HG02970 (cell line): ENCODE results near the gene ZNF747.
"Not testable (repeated sequence)": the region's sequence is repeated elsewhere in the genome, so short reads cannot be mapped to it uniquely, and the experiment has no call there.

Experiments
- ATAC-seq: cut with Tn5 transposase; IDR thresholded peaks from one replicate; pipeline ENCODE4 v1.9.1; 2021; ENCODE audit warnings: mild to moderate bottlenecking, moderate library complexity, moderate number of reproducible peaks; ENCODE audit not compliant: unreplicated experiment, low FRiP score

The ZNF747 gene

GRCh38 chr16:30535106-30535776 is 583 bp upstream of the ZNF747 start:
- ATAC-seq = no peak

- ATAC-seq = no peak
Observed at GRCh38 chr16:30533748-30534367, 800 bp downstream of the ZNF747 start.

GRCh38 chr16:30533146-30533522 is 1.5 kb downstream of the ZNF747 start:
- no peak for ATAC-seq

DNA sequence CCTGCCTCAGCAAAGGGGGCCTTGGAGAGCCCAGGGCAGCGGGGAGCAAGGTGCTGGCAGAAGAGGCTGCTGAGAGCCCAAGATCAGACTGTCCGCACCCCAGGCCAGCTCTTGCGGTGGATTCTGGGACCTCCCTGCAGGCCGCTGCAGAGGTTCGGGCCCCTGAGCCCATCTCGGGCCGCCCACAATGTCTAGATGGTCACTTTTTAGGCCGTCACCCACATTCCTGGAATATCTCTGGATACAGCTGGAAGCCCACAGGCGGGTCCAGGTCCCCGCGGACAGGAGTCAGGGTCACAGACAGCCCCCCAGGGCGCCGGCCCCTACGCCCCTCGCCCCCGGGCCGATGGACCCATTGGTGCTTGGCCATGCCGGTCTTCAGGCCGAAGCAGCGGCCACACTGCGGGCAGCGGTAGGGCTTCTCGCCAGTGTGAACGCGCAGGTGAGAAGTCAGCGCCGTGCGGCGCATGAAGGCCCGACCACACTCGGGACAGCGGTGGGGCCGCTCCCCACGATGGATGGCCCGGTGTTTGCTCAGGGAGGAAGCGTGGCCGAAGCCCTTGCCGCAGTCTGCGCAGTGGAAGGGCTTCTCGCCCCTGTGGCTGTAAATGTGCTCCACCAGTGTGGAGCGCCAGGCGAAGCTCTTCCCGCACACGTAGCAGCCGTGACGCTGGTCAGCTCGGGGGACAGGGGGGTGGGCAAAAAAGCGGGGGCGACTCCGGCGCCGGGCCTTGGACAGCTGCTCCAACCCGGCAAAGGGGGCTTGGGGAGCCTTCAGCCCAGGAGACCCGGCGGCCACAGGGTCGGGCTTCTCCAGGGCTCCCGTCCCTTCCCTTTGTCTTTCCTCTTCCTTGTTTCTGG is 2.1 kb downstream of the ZNF747 start:
- ATAC-seq = no peak

- no peak for ATAC-seq
Observed at GRCh38 chr16:30530163-30531037, 4.3 kb downstream of the ZNF747 start.

- no peak for ATAC-seq
Observed at GRCh38 chr16:30528799-30529457, 5.7 kb downstream of the ZNF747 start.

DNA sequence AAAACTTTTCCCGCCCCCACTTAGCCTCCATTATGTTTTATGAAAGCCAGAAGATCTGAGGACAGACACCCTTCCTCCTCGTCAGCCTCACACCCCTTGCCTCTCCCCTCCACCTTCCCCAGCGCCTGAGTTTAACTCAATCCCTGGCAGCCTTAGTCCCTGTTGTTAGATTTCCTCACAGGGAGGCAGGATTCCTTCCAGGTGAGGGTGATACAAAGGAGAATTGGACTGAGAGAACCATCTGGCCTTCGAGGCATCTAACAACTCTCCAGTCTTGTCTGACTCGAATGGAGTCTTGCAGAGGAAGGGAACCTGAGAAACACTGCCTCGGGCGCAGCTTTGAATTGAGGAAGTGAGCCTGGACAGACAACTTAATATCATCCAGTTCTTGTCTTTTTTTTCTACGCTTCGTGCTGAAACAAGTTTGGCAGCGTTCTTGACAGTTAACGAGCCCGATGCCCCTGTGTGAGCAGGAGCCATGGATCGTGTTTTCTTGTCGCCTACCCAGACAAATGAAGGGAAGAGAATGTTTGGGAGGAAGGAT is 7.0 kb downstream of the ZNF747 start:
- no peak for ATAC-seq

DNA sequence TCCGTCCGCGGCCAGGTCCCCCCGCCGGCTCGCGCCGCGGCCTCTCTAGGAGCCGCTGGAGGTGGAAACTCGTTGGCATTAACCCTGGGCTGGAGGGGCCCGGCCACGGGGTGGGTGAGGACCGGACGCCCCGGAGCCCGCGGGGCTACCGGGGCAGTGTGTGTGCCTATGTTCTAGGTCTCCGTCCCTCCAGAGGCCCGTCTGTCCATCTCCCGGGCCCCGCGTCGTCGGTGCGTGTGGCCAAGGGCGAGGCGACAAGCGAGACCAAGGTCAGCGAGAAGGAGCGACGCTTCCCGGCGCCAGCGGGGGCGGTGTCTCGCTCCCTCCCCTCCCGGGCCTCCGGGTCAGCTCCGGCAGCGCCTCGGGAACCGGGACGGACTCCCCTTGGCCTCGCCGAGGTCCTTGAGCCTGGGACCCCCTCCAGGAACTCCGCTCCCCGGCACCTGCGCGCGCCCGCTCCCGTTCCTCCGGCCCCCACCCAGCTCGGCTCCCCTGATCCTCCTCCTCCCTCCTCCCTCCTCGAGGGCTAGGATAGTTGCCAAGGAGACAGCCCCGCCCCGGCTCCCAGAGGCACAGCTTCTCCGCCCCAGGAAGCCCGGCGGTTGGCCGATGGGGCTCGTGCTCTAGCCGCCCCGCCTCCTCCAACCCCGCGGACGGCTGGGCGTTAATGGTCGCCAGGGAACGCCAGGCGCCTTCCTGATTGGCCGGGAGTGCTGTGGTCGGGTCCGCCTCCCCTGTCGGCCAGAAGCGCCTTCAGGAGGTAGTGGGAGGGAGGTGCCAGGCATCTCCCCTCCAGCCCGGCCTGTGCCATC is 7.6 kb downstream of the ZNF747 start:
- peak; percentile 69 for ATAC-seq

- ATAC-seq = peak; percentile 26
Observed at GRCh38 chr16:30526137-30526822, 8.4 kb downstream of the ZNF747 start, which contains the start of gene ZNF768. Gene ZNF768 (minus strand): TSS chr16:30526566. CDS start chr16:30526413, 153 bp downstream.

DNA sequence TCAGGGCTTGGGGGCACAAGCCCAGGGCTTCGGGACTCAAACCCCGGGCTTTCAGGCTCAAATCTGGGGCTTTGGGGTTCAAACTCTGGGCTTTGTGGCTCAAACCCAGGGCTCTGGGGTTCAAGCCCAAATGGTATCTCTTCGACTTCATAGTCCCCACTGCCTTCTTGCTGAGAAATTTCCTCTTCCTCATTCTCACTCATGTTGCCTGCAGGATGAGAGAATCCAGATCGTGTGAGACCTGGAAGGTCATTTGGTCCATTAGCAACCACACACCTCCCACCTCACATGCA is 8.9 kb downstream of the ZNF747 start:
- ATAC-seq = no peak

DNA sequence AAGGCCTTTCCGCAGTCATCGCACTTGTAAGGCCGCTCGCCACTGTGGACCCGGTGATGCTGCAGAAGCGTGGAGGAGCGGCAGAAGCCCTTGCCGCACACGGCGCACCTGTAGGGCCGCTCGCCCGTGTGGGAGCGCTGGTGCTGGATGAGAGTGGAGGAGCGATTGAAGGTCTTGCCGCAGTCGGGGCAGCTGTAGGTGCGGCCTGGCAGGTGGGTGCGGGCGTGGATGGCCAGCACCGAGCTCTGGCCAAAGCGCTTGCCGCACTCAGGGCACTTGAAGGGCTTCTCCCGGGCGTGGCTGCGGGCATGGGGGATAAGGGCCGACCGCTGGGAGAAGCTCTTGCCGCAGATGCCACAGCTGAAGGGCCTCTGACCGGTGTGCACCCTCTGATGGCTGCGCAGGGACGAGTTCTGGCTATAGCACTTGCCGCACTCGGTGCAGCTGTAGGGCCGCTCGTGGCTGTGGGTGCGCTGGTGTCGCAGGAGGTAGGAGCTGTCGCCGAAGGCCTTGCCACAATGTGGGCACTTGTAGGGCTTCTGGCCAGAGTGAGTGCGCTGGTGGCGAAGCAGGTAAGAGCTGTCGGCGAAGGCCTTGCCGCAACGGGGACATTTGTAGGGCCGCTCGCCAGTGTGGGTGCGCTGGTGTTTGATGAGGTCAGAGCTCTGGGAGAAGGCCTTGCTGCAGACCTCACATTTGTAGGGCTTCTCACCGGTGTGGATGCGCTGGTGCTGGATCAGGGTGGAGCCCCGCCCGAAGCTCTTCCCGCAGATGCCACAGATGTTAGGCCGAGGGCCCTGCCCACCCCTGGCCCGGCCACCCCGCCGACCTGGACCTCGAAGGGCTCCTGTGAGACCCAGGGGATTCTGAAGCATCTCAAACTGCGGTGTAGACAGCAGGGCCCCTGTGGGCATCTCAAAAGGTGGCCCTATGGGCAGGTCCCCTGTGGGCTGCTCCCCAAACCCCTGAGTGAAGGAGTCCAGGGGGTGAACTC is 9.8 kb downstream of the ZNF747 start:
- ATAC-seq = no peak

- ATAC-seq = no peak
Observed at GRCh38 chr16:30523768-30524574, 10.7 kb downstream of the ZNF747 start.

- ATAC-seq = not testable (repeated sequence)
Observed at GRCh38 chr16:30522702-30523463, 11.8 kb downstream of the ZNF747 start.

DNA sequence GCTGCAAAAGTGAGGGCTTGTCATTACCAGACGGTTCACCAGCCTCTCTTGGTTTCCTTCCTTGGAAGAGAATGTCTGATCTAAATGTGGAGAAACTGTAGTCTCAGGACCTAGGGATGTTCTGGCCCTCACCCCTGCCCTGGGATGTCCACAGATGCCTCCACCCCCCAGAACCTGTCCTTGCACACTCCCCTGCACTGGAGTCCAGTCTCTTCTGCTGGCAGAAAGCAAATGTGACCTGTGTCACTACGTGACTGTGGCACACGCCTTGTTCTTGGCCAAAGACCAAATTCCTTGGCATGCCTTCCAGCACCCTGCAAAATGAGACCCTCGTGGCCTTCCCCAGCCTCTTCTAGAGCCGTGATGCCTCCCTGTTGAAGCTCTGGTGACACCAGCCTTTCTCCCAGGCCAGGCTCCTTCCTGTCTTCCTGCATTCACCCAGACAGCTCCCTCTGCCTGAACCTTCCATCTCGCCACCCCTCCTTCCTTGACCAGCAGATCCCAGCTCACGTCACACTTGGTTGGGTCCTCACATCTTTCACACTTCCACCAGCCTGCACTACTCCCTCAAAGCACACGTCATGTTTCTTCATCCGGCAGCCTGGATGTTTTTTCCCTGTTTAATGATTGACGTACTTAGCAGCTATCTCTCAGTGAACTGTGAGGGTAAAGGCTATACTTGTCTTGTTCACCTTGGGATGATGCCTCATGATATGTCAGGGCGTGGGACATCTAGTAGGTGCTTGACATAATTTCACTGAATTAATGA is 12.6 kb downstream of the ZNF747 start:
- ATAC-seq = no peak

- ATAC-seq = no peak
Observed at GRCh38 chr16:30521476-30521872, 13.2 kb downstream of the ZNF747 start.
